ENCODE measurements around the gene HS3ST6. TPM values are rescaled to one million over a fixed set of nuclear protein-coding genes. Genes with fewer than 3 reads are reported as not detected.

HS3ST6 gene
- total and polyA plus RNA-seq, 9 of the 15 experiments (the other 6 are each of a cell fraction or from before 2014, with no cell fraction given): not detected

GRCh38 chr16:1929578-1930337, 11.5 kb upstream of the HS3ST6 start (continued):
- TF ChIP-seq NR0B1 (IDR thresholded peaks at IDR 0.05; ENCODE audit: partially characterized antibody): no peak
- no peak for TF ChIP-seq ZNF584 (CRISPR knock-in tag; IDR thresholded peaks at IDR 0.05; ENCODE audit: low read depth)
- no peak for TF ChIP-seq LARP7 (IDR thresholded peaks at IDR 0.05)
- TF ChIP-seq FOXJ3 (CRISPR knock-in tag; IDR thresholded peaks at IDR 0.05): no peak
- no peak for TF ChIP-seq RERE (CRISPR knock-in tag; IDR thresholded peaks at IDR 0.05; ENCODE audit: borderline replicate concordance)
- TF ChIP-seq ZSCAN29 (IDR thresholded peaks at IDR 0.05): no peak
- TF ChIP-seq ELK3 (CRISPR knock-in tag; IDR thresholded peaks at IDR 0.05): no peak
- no peak for TF ChIP-seq SRSF9 (IDR thresholded peaks at IDR 0.05; ENCODE audit: borderline replicate concordance, low read depth, low read length)
- TF ChIP-seq USF1 (CRISPR knock-in tag; IDR thresholded peaks at IDR 0.05): peak; percentile 47; the same call in 1 of the 2 replicates
- TF ChIP-seq FOXM1 (IDR thresholded peaks at IDR 0.05; ENCODE audit: low read depth): no peak
- TF ChIP-seq FOXM1 (CRISPR knock-in tag; IDR thresholded peaks at IDR 0.05; ENCODE audit: low read depth): peak; percentile 88; the same call in 1 of the 2 replicates
- TF ChIP-seq L3MBTL2 (IDR thresholded peaks at IDR 0.05): peak; percentile 100
- TF ChIP-seq ZNF77 (CRISPR knock-in tag; IDR thresholded peaks at IDR 0.05): no peak
- TF ChIP-seq RUNX1 (IDR thresholded peaks at IDR 0.05; ENCODE audit: low read depth): no peak
- TF ChIP-seq PATZ1 (CRISPR knock-in tag; IDR thresholded peaks at IDR 0.05; ENCODE audit: borderline replicate concordance): no peak
- no peak for TF ChIP-seq CGGBP1 (CRISPR knock-in tag; IDR thresholded peaks at IDR 0.05)
